IPS DF 4.7 (cell line): ENCODE data around the gene APCDD1.

Experiments
- DNase-seq: peaks from one replicate; pipeline ENCODE4 v3.0.0-alpha.2; 2013; ENCODE audit warnings: low spot score; ENCODE audit errors: extremely low read depth

APCDD1 gene

GRCh38 chr18:10431680-10432079 is 22.8 kb upstream of the APCDD1 start:
- no peak for DNase-seq

GRCh38 chr18:10432781-10433180 is 21.7 kb upstream of the APCDD1 start:
- DNase-seq: no peak

- DNase-seq: no peak
Observed at GRCh38 chr18:10436160-10436559, 18.3 kb upstream of the APCDD1 start.

- DNase-seq: no peak
Observed at GRCh38 chr18:10437837-10438236, 16.6 kb upstream of the APCDD1 start.

GRCh38 chr18:10439898-10440297 is 14.5 kb upstream of the APCDD1 start:
- DNase-seq: no peak

- DNase-seq: no peak
Observed at GRCh38 chr18:10440884-10441283, 13.6 kb upstream of the APCDD1 start.

GRCh38 chr18:10441472-10441871 is 13.0 kb upstream of the APCDD1 start:
- no peak for DNase-seq

GRCh38 chr18:10442551-10442971 is 11.9 kb upstream of the APCDD1 start:
- no peak for DNase-seq

- DNase-seq: no peak
Observed at GRCh38 chr18:10443001-10443400, 11.4 kb upstream of the APCDD1 start.

- DNase-seq: no peak
Observed at GRCh38 chr18:10444314-10445006, 10.0 kb upstream of the APCDD1 start.

GRCh38 chr18:10449396-10449795 is 5.0 kb upstream of the APCDD1 start:
- no peak for DNase-seq

- no peak for DNase-seq
Observed at GRCh38 chr18:10450986-10451385, 3.4 kb upstream of the APCDD1 start.

- DNase-seq: no peak
Observed at GRCh38 chr18:10453261-10453805, 1.1 kb upstream of the APCDD1 start.

- no peak for DNase-seq
Observed at GRCh38 chr18:10454681-10455557, 484 bp downstream of the APCDD1 start.

- no peak for DNase-seq
Observed at GRCh38 chr18:10455726-10456453, 1.5 kb downstream of the APCDD1 start.

- DNase-seq: no peak
Observed at GRCh38 chr18:10456718-10457117, 2.3 kb downstream of the APCDD1 start.

GRCh38 chr18:10457128-10457527 is 2.7 kb downstream of the APCDD1 start:
- no peak for DNase-seq

GRCh38 chr18:10457767-10458166 is 3.3 kb downstream of the APCDD1 start:
- DNase-seq: no peak

- DNase-seq: no peak
Observed at GRCh38 chr18:10458691-10459090, 4.3 kb downstream of the APCDD1 start.

GRCh38 chr18:10459587-10459986 is 5.2 kb downstream of the APCDD1 start:
- no peak for DNase-seq

GRCh38 chr18:10460414-10461018 is 6.1 kb downstream of the APCDD1 start:
- DNase-seq: no peak
